Posterior cingulate gyrus (tissue), 11 donors: Measurements from ENCODE around the gene GUCY1B1.

Experiments
- DNase-seq, 10 donors: peaks; one replicate each; pipeline versions ENCODE4 v3.0.0 to v3.0.0-alpha.2; 2020 to 2021; ENCODE audit warnings: mixed read lengths in 3 of 10
- intact Hi-C: fragments of 100-400 bp; cut with DNase I; formaldehyde crosslinking; loops from one replicate; pipeline ENCODE4 v1.15.1; 2023

GUCY1B1 gene

GRCh38 chr4:155854582-155855226 lies 95.9 kb downstream of the GUCY1B1 start:
- peak in 1 of 10 donors; percentile 10 for DNase-seq
- intact Hi-C loops = no loop called here

GRCh38 chr4:155855897-155856296 lies 97.1 kb downstream of the GUCY1B1 start:
- no peak for DNase-seq
- intact Hi-C loops = no loop called here
